WERI-Rb-1 (cell line): ENCODE results near the gene TMEM205.

Experiments used
- DNase-seq: peaks from one replicate; pipeline ENCODE4 v3.0.0-alpha.2; 2020
- H3K27ac ChIP-seq: fragments of 250-450 bp; sonication (Bioruptor Pico); 2 replicates; pipeline ENCODE4 v1.5.1; 2020; ENCODE audit warnings: mild to moderate bottlenecking, moderate library complexity
- H3K27me3 ChIP-seq: fragments of 250-450 bp; sonication (Bioruptor Pico); 2 replicates; pipeline ENCODE4 v1.5.1; 2021; ENCODE audit warnings: mild to moderate bottlenecking, low read depth, moderate library complexity; ENCODE audit not compliant: insufficient read depth, severe bottlenecking
- H3K36me3 ChIP-seq: fragments of 250-450 bp; sonication (Bioruptor Pico); 2 replicates; pipeline ENCODE4 v1.5.1; 2020; ENCODE audit warnings: mild to moderate bottlenecking, moderate library complexity
- H3K4me3 ChIP-seq: 2 replicates; pipeline ENCODE4 v1.5.1; 2011; ENCODE audit warnings: low read depth, mild to moderate bottlenecking, control low read depth, low read length
- H3K9me3 ChIP-seq: fragments of 250-450 bp; sonication (Bioruptor Pico); 2 replicates; pipeline ENCODE4 v1.5.1; 2021; ENCODE audit warnings: mild to moderate bottlenecking, moderate library complexity; ENCODE audit not compliant: severe bottlenecking
- TF ChIP-seq, protein P1 (sequence below): IDR thresholded peaks from 2 replicates; pipeline ENCODE4 v1.5.1; 2011; ENCODE audit warnings: low read depth, mild to moderate bottlenecking, control low read depth, inconsistent platforms, low read length

The TMEM205 gene

DNA sequence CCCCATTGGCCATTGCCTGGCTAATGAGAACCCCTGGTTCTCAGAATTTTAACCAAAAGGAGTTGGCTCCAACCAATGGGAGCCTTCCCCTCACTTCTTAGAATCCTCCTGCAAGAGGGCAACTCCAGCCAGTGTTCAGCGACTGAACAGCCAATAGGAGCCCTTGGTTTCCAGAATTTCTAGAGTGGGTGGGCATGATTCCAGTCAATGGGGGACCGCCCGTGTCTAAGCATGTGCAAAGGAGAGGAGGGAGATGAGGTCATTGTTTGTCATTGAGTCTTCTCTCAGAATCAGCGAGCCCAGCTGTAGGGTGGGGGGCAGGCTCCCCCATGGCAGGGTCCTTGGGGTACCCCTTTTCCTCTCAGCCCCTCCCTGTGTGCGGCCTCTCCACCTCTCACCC is 18.9 kb upstream of the TMEM205 start:
- Histone ChIP-seq H3K4me3 (no peak overlapping the region), H3K9me3 (no peaks in the 10 kb centered on the region), H3K27ac (no peak overlapping the region), H3K27me3 (no peaks in the 10 kb centered on the region), H3K36me3 (peaks cover 43% of the 10 kb centered on the region)
- no peak for DNase-seq
- TF ChIP-seq, protein P1, sequence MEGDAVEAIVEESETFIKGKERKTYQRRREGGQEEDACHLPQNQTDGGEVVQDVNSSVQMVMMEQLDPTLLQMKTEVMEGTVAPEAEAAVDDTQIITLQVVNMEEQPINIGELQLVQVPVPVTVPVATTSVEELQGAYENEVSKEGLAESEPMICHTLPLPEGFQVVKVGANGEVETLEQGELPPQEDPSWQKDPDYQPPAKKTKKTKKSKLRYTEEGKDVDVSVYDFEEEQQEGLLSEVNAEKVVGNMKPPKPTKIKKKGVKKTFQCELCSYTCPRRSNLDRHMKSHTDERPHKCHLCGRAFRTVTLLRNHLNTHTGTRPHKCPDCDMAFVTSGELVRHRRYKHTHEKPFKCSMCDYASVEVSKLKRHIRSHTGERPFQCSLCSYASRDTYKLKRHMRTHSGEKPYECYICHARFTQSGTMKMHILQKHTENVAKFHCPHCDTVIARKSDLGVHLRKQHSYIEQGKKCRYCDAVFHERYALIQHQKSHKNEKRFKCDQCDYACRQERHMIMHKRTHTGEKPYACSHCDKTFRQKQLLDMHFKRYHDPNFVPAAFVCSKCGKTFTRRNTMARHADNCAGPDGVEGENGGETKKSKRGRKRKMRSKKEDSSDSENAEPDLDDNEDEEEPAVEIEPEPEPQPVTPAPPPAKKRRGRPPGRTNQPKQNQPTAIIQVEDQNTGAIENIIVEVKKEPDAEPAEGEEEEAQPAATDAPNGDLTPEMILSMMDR = no peak

DNA sequence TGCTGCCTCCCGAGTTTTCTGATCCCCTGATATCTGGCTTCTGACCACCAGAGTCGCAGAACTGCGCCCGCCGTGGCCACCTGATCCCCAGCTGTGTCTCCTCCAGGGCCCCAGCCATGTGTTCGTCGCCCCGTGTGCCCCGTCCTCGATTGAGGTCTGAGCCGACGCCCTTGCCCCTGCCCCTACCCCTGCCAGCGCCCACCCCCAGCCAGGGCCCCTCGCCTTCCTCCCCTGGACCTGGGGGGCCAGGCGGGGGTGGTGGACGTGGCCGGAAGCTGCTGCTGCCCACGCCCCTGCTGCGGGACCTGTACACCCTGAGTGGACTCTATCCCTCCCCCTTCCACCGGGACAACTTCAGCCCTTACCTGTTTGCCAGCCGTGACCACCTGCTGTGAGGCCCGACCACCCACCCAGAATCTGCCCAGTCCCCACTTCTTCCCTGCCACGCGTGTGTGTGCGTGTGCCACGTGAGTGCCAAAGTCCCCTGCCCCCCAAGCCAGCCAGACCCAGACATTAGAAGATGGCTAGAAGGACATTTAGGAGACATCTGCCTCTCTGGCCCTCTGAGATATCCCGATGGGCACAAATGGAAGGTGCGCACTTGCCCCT is 18.3 kb upstream of the TMEM205 start:
- Histone ChIP-seq H3K27ac (no peak overlapping the region), H3K4me3 (no peak overlapping the region), H3K9me3 (no peaks in the 10 kb centered on the region), H3K36me3 (peaks cover 48% of the 10 kb centered on the region), H3K27me3 (no peaks in the 10 kb centered on the region)
- TF ChIP-seq, protein P1 = no peak
- DNase-seq = no peak

DNA sequence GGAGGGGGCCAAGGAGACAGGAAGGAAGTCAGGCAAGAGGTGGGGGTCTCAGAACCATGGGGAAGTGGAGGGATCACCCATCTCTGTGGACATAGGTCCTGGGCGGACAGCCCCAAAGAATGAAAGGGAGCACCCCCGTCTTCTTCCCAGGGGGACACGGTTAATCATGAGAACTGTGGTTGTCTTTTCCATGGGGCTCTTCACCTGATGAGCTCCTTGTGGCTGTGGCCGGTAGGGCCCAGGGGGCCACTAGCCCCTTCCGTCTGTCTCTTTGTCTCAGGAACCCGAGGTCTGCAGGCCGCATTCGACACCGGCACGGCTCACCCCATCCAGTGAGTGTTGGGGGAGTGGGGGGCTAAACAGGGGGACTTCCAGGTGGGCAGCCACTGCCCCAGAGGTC is 17.8 kb upstream of the TMEM205 start:
- no peak for DNase-seq
- H3K36me3 ChIP-seq = peaks cover 53% of the 10 kb centered on the region
- TF ChIP-seq, protein P1 = no peak
- H3K4me3 ChIP-seq = no peak overlapping the region
- H3K9me3 ChIP-seq = no peaks in the 10 kb centered on the region
- no peaks in the 10 kb centered on the region for H3K27me3 ChIP-seq
- no peak overlapping the region for H3K27ac ChIP-seq

DNA sequence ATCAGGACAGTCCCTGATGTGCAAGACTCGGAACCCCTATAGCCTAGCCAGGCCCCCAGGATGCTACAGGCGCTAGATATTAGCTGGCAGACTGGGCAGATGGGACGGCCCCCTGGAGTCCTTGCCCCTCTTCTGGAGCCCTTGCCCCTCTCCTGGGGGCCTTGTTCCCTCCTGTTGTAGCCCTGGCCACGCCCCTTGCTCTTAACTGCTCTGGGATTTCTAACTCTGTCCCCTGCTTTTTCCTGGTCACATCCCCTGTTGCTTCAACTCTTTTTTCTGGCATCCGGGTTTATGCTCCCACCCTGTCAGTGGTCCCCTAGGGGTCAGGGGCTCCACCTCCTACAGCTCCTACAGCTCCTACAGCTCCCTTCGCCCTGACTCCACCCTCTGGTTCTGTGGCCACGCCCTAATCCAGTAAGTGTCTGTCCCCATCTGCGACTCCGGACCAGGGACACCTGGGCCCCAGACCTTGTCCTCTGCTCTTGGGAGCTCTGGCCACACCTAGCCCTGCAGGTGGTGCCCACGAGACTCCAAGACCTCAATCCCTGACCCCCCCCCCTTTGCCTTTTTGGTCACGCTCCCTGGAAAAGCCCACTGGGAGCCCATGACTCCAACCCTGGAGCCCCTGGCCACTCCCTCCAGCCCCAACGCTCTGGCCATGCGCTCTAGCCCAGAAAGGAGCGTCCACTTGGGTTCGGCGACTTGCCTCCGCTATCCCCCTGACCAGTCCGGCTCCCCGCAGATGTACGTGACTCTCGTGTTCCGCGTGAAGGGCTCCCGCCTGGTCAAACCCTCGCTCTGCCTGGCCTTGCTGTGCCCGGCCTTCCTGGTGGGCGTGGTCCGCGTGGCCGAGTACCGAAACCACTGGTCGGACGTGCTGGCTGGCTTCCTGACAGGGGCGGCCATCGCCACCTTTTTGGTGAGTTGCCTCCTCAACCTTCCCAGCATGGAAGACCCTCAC is 16.0 kb upstream of the TMEM205 start:
- Histone ChIP-seq H3K27ac (no peak overlapping the region), H3K4me3 (no peak overlapping the region)
- TF ChIP-seq, protein P1 = no peak

DNA sequence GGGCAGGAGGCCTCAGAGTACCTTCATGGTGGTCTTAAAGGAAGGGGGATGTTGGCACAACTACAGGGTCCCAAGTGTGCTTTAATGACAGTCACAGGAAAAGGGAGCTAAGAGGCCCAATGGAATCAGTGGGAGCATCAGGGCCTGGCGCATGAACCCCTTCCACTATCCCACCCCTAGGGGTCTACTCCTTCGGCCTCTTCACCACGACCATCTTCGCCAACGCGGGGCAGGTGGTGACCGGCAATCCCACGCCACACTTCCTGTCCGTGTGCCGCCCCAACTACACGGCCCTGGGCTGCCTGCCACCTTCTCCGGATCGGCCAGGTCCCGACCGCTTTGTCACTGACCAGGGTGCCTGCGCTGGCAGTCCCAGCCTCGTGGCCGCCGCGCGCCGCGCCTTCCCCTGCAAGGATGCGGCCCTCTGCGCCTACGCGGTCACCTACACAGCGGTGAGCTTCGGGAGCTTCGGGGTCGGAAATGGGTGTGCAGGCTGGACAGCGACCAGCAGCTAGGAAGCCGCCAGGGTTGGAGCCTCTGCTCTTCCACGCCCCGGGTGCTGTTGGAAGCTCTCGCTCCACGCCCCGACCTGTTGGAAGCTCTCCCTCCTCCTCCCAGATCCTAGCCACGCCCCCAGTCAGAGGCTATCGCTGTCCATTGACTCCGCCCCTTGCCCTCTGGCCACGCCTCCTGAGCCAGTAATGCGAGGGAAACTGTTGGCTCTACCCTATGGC is 15.1 kb upstream of the TMEM205 start:
- H3K27ac ChIP-seq = no peak overlapping the region
- H3K4me3 ChIP-seq = no peak overlapping the region
- H3K9me3 ChIP-seq = no peaks in the 10 kb centered on the region
- H3K36me3 ChIP-seq = peaks cover 53% of the 10 kb centered on the region
- TF ChIP-seq, protein P1 = no peak
- DNase-seq = peak; percentile 69
- no peaks in the 10 kb centered on the region for H3K27me3 ChIP-seq

More for the DNA sequence above, 16.0 kb upstream of the TMEM205 start:
- H3K36me3 ChIP-seq = peaks cover 53% of the 10 kb centered on the region
- no peak for DNase-seq
- no peaks in the 10 kb centered on the region for H3K27me3 ChIP-seq
- no peaks in the 10 kb centered on the region for H3K9me3 ChIP-seq
